ENCODE results near the gene KLHL26.

- TF ChIP-seq CTCF (IDR thresholded peaks at IDR 0.05) (no peak), ZFX (IDR thresholded peaks at IDR 0.05; ENCODE audit: borderline replicate concordance) (no peak)
These were observed 29.4 kb upstream of the KLHL26 start for GRCh38 chr19:18607226-18608101.
